DND-41 (cell line): Measurements from ENCODE around the gene MAP7.

ENCODE experiments used
- CTCF ChIP-seq: IDR thresholded peaks from 2 replicates; pipeline ENCODE4 v1.5.1; 2012; ENCODE audit warnings: borderline replicate concordance, low read length, moderate library complexity, mild to moderate bottlenecking; ENCODE audit not compliant: poor library complexity, severe bottlenecking; ENCODE audit errors: extremely low read depth
- EZH2 ChIP-seq: IDR thresholded peaks from 3 replicates; pipeline ENCODE4 v1.6.1; 2012; ENCODE audit warnings: borderline replicate concordance, low read depth, mild to moderate bottlenecking, moderate library complexity, low read length, inconsistent platforms; ENCODE audit not compliant: severe bottlenecking

- TF ChIP-seq CTCF (no peak), EZH2 (no peak)
Measured at GRCh38 chr6:136547871-136548270, 2.4 kb downstream of the MAP7 start.
